Measurements from ENCODE around the gene IL26.
"Not testable (repeated sequence)": the region's sequence is repeated elsewhere in the genome, so short reads cannot be mapped to it uniquely, and the experiment has no call there.

IL26 gene

GRCh38 chr12:68239309-68239982, 13.8 kb upstream of the IL26 start:
- no peak for DNase-seq

GRCh38 chr12:68237619-68238018, 12.0 kb upstream of the IL26 start:
- DNase-seq = no peak

GRCh38 chr12:68237078-68237477, 11.5 kb upstream of the IL26 start:
- DNase-seq = no peak

GRCh38 chr12:68236421-68237059, 10.9 kb upstream of the IL26 start:
- DNase-seq = peak in 1 of 2 donors; percentile 23

- DNase-seq = no peak
These were observed 10.0 kb upstream of the IL26 start for GRCh38 chr12:68235576-68235975.

GRCh38 chr12:68234140-68234539, 8.5 kb upstream of the IL26 start:
- DNase-seq = no peak

- DNase-seq = no peak
These were observed 7.9 kb upstream of the IL26 start for GRCh38 chr12:68233498-68233897.

- DNase-seq = no peak
These were observed 6.1 kb upstream of the IL26 start for GRCh38 chr12:68231691-68232090.

- no peak for DNase-seq
These were observed 5.6 kb upstream of the IL26 start for GRCh38 chr12:68231229-68231628.

GRCh38 chr12:68229956-68230355, 4.3 kb upstream of the IL26 start:
- DNase-seq = no peak

- DNase-seq = no peak
These were observed 1.7 kb upstream of the IL26 start for GRCh38 chr12:68227356-68227755.

GRCh38 chr12:68224613-68225285, 861 bp downstream of the IL26 start:
- no peak for DNase-seq

- DNase-seq = peak; percentile 9 to 82
These were observed 2.4 kb downstream of the IL26 start for GRCh38 chr12:68223067-68223747.

GRCh38 chr12:68222326-68222725, 3.3 kb downstream of the IL26 start:
- DNase-seq = no peak

- DNase-seq = no peak
These were observed 4.1 kb downstream of the IL26 start for GRCh38 chr12:68221497-68221896.

GRCh38 chr12:68210875-68211274, 14.7 kb downstream of the IL26 start:
- no peak for DNase-seq

- DNase-seq = not testable (repeated sequence)
These were observed 16.4 kb downstream of the IL26 start for GRCh38 chr12:68209048-68209728.

GRCh38 chr12:68207276-68207675, 18.3 kb downstream of the IL26 start:
- no peak for DNase-seq

GRCh38 chr12:68206446-68206845, 19.2 kb downstream of the IL26 start:
- DNase-seq = no peak

- DNase-seq = no peak
These were observed 22.1 kb downstream of the IL26 start for GRCh38 chr12:68203460-68203875.

GRCh38 chr12:68200854-68201253, 24.8 kb downstream of the IL26 start:
- DNase-seq = no peak

GRCh38 chr12:68199127-68199526, 26.5 kb downstream of the IL26 start:
- no peak for DNase-seq

- DNase-seq = no peak
These were observed 27.0 kb downstream of the IL26 start for GRCh38 chr12:68198507-68199086.

Measured in bone marrow (tissue), 2 donors.